Kidney (tissue), 22 donors: ENCODE results near the gene ZNF219. TPM values are rescaled to one million over a fixed set of nuclear protein-coding genes. Genes with fewer than 3 reads are reported as not detected.

Experiments used
- DNase-seq, 5 donors: peaks; one replicate each; pipeline ENCODE4 v3.0.0-alpha.2; 2013 to 2020
- FAIRE-seq: peaks from 2 replicates; lab custom pipeline; 2012; peaks lifted over from hg19 to GRCh38; lab: Jason Lieb, UNC
- H3K27ac ChIP-seq, 2 donors: one replicate each; pipeline ENCODE4 v1.7.0; 2013; ENCODE audit warnings: low read depth in 2 of 2, low read length in 2 of 2, inconsistent platforms in 1 of 2
- H3K27me3 ChIP-seq: one replicate; pipeline ENCODE4 v1.7.1; 2013; ENCODE audit warnings: low read length, inconsistent platforms; ENCODE audit not compliant: control insufficient read depth, insufficient read depth
- H3K36me3 ChIP-seq, 3 donors: one replicate each; pipeline versions ENCODE4 v1.7.0 to v1.7.1; 2013; ENCODE audit warnings: low read length in 3 of 3, control low read depth in 1 of 3, inconsistent platforms in 1 of 3; ENCODE audit not compliant: insufficient read depth in 3 of 3, control insufficient read depth in 2 of 3
- H3K4me1 ChIP-seq, 3 donors: one replicate each; pipeline versions ENCODE4 v1.7.0 to v1.7.1; 2013; ENCODE audit warnings: low read length in 3 of 3, inconsistent platforms in 1 of 3, low read depth in 1 of 3; ENCODE audit not compliant: control insufficient read depth in 2 of 3, insufficient read depth in 2 of 3
- H3K4me3 ChIP-seq, 3 donors: one replicate each; pipeline versions ENCODE4 v1.7.0 to v1.8.1; 2013; ENCODE audit warnings: low read length in 3 of 3, control low read depth in 1 of 3, inconsistent platforms in 1 of 3
- H3K9ac ChIP-seq, 3 donors: one replicate each; pipeline versions ENCODE4 v1.7.0 to v1.7.1; 2013; ENCODE audit warnings: low read length in 3 of 3, control low read depth in 1 of 3, inconsistent platforms in 1 of 3
- H3K9me3 ChIP-seq, 3 donors: one replicate each; pipeline versions ENCODE4 v1.7.0 to v1.7.1; 2013; ENCODE audit warnings: low read length in 3 of 3, control low read depth in 1 of 3, inconsistent platforms in 1 of 3; ENCODE audit not compliant: control insufficient read depth in 2 of 3, insufficient read depth in 1 of 3
- CTCF ChIP-seq: IDR thresholded peaks from 3 replicates; pipeline ENCODE4 v1.5.1; 2012; ENCODE audit warnings: mild to moderate bottlenecking, moderate library complexity, borderline replicate concordance; ENCODE audit not compliant: insufficient read depth; ENCODE audit errors: extremely low read depth
- intact Hi-C: fragments of 100-400 bp; cut with DNase I; formaldehyde crosslinking; loops from one replicate; pipeline ENCODE4 v1.11.1; 2022
- long read RNA-seq, 10 donors: library from polyadenylated mRNA in 1 of 10; unstranded in 1 of 10; transcript quantifications; one replicate each; pipeline ENCODE4 v2.0.0 and lab custom pipeline, GENCODE V29; 2021 to 2026
- polyA plus RNA-seq: library from polyadenylated mRNA; stranded (reverse); fragments of 350-450 nt; fragmentation: Illumina TruSeq; extraction: RNeasy Lipid Tissue Mini Kit (QIAGEN cat#74804); gene quantifications from one replicate; pipeline ENCODE4 v1.2.3, GENCODE V29; 2014; ENCODE audit warnings: low read depth, low replicate concordance; ENCODE audit not compliant: insufficient read depth
- total RNA-seq: library from RNA; stranded (reverse); fragmentation: NEBNext Ultra II Directional; extraction: Animal tissue kit (Norgen Biotek cat#: 25700); gene quantifications from one replicate; pipeline ENCODE4 v1.2.1, GENCODE V29; 2021
- donor health status: control.
- donor health status: control.
- donor health status: control.
- donor health status: control.
- donor health status: control.
- donor health status: DM: yes; HTN: yes; CAD: no.
- donor health status: Normal renal cell carcinoma (clear cell type).

The ZNF219 gene
- 24.6 TPM for total RNA-seq
- 12.6 TPM for polyA plus RNA-seq
- long read RNA-seq, donor 1, transcript ZNF219-201 (5 exons, 3,071 nt) = major isoform, 5 of 29 reads
- long read RNA-seq, donor 1, partial matches to known transcripts = 22 of 29 reads
- long read RNA-seq, donor 1, other reads (novel, unspliced or antisense) = 0 of 29 reads
- long read RNA-seq, donor 2, partial matches to known transcripts = 5 of 8 reads
- long read RNA-seq, donor 2, other reads (novel, unspliced or antisense) = 0 of 8 reads
- long read RNA-seq, donor 3, partial matches to known transcripts = 5 of 9 reads
- long read RNA-seq, donor 3, other reads (novel, unspliced or antisense) = 0 of 9 reads
- long read RNA-seq, donor 4, partial matches to known transcripts = 0 of 6 reads
- long read RNA-seq, donor 4, other reads (novel, unspliced or antisense) = 0 of 6 reads
- long read RNA-seq, donor 5, partial matches to known transcripts = 0 of 1 reads
- long read RNA-seq, donor 5, other reads (novel, unspliced or antisense) = 0 of 1 reads
- long read RNA-seq, donor 6, transcript ZNF219-201 (5 exons, 3,071 nt) = major isoform, 9 of 35 reads
- long read RNA-seq, donor 6, partial matches to known transcripts = 22 of 35 reads
- long read RNA-seq, donor 6, other reads (novel, unspliced or antisense) = 0 of 35 reads
- long read RNA-seq, donor 7, partial matches to known transcripts = 48 of 55 reads
- long read RNA-seq, donor 7, other reads (novel, unspliced or antisense) = 7 of 55 reads
- long read RNA-seq, donor 8, transcript ZNF219-201 (5 exons, 3,071 nt) = major isoform, 7 of 23 reads
- long read RNA-seq, donor 8, partial matches to known transcripts = 12 of 23 reads
- long read RNA-seq, donor 8, other reads (novel, unspliced or antisense) = 0 of 23 reads
- long read RNA-seq, donor 9, partial matches to known transcripts = 6 of 8 reads
- long read RNA-seq, donor 9, other reads (novel, unspliced or antisense) = 0 of 8 reads
- long read RNA-seq, donor 10, partial matches to known transcripts = 8 of 12 reads
- long read RNA-seq, donor 10, other reads (novel, unspliced or antisense) = 0 of 12 reads

GRCh38 chr14:21098076-21098891 lies at the start of gene ZNF219:
Gene ZNF219 (minus strand): TSS chr14:21098655. CDS start chr14:21093591, 5,064 bp downstream.
- peak; percentile 71 to 86 (median 79) for DNase-seq
- Histone ChIP-seq H3K27me3 (no peaks in the 10 kb centered on the region), H3K9ac (peak within 1 kb of the TSS; percentile 5 to 85 (median 67)), H3K27ac (peak within 1 kb of the TSS; percentile 76 to 87), H3K4me1 (peaks cover 9 to 22% (median 22%) of the 10 kb centered on the region in 3 donors), H3K36me3 (no peaks in the 10 kb centered on the region), H3K9me3 (no peaks in the 10 kb centered on the region), H3K4me3 (peak within 1 kb of the TSS; percentile 65 to 85 (median 65))
- intact Hi-C loops = no loop called here
- no peak for TF ChIP-seq CTCF
- FAIRE-seq = no peak

GRCh38 chr14:21145437-21145836 lies 47.0 kb upstream of the ZNF219 start:
- Histone ChIP-seq H3K36me3 (no peaks in the 10 kb centered on the region), H3K4me3 (no peak overlapping the region), H3K27ac (no peak overlapping the region), H3K9me3 (peaks cover 0 to 7% (median 0%) of the 10 kb centered on the region in 3 donors), H3K4me1 (no peaks in the 10 kb centered on the region), H3K27me3 (no peaks in the 10 kb centered on the region), H3K9ac (no peak overlapping the region)
- DNase-seq (no peak), FAIRE-seq (no peak)
- TF ChIP-seq CTCF = no peak
- intact Hi-C loops = no loop called here

GRCh38 chr14:21142357-21142756 lies 43.9 kb upstream of the ZNF219 start:
- Histone ChIP-seq H3K27ac (no peak overlapping the region), H3K9ac (no peak overlapping the region), H3K9me3 (peaks cover 0 to 7% (median 0%) of the 10 kb centered on the region in 3 donors), H3K36me3 (no peaks in the 10 kb centered on the region), H3K27me3 (no peaks in the 10 kb centered on the region), H3K4me3 (no peak overlapping the region), H3K4me1 (no peaks in the 10 kb centered on the region)
- no peak for TF ChIP-seq CTCF
- intact Hi-C loops = no loop called here
- FAIRE-seq (no peak), DNase-seq (no peak)
